K562 (cell line): ENCODE results near the gene HSPE1. TPM values are rescaled to one million over a fixed set of nuclear protein-coding genes. Genes with fewer than 3 reads are reported as not detected.
A peak's percentile ranks its signal among the peaks of the same experiment; 100 is the strongest.

Experiments
- ETV6 ChIP-seq, 3 experiments: fragments of 150-350 bp in 1 of 3; sonication (generic) in 1 of 3; formaldehyde crosslinking in 1 of 3; IDR thresholded peaks; 2 replicates each; pipeline versions ENCODE4 v1.6.1 to v1.8.0; 2014 to 2022; ENCODE audit warnings: borderline replicate concordance in 2 of 3, low read depth in 2 of 3, antibody characterized with exemption in 1 of 3, low read length in 1 of 3, mild to moderate bottlenecking in 1 of 3, missing genetic modification reagents in 1 of 3
- GATAD2B ChIP-seq: fragments of 450-650 bp; IDR thresholded peaks from 2 replicates; pipeline ENCODE4 v1.6.1; 2017; ENCODE audit warnings: mild to moderate bottlenecking, borderline replicate concordance
- GMEB1 ChIP-seq: fragments of 250-450 bp; sonication (Bioruptor Pico); IDR thresholded peaks from 2 replicates; pipeline ENCODE4 v1.4.0; 2020; ENCODE audit warnings: mild to moderate bottlenecking
- HDAC8 ChIP-seq: fragments of 450-650 bp; IDR thresholded peaks from 2 replicates; pipeline ENCODE4 v1.6.1; 2016; ENCODE audit warnings: mild to moderate bottlenecking, missing genetic modification characterization, moderate library complexity, missing compliant biosample characterization
- MAX ChIP-seq: sonication (generic); formaldehyde crosslinking; IDR thresholded peaks from 2 replicates; pipeline ENCODE4 v1.9.0; 2022; ENCODE audit warnings: mild to moderate bottlenecking, missing genetic modification reagents
- NCOA1 ChIP-seq: fragments of 450-650 bp; IDR thresholded peaks from 2 replicates; pipeline ENCODE4 v1.6.1; 2016; ENCODE audit warnings: low read depth
- NONO ChIP-seq, 2 experiments: fragments of 200-400 bp in 1 of 2; fragments of 450-650 bp in 1 of 2; formaldehyde crosslinking in 1 of 2; IDR thresholded peaks; 2 replicates each; pipeline ENCODE4 v1.6.1; 2017; ENCODE audit warnings: low read depth in 2 of 2, mild to moderate bottlenecking in 2 of 2, moderate library complexity in 2 of 2, low read length in 1 of 2
- POLR2A ChIP-seq: fragments of 450-650 bp; conservative IDR thresholded peaks from 2 replicates; pipeline ENCODE4 v1.6.1; 2016
- XRCC5 ChIP-seq: fragments of 200-400 bp; formaldehyde crosslinking; IDR thresholded peaks from 2 replicates; pipeline ENCODE4 v1.6.1; 2017; ENCODE audit warnings: low read depth, mild to moderate bottlenecking, low read length
- ZNF239 ChIP-seq: fragments of 250-450 bp; sonication (Bioruptor Pico); IDR thresholded peaks from 2 replicates; pipeline ENCODE4 v1.4.0; 2020; ENCODE audit warnings: mild to moderate bottlenecking
- ZNF589 ChIP-seq: fragments of 200-800 bp; sonication (Bioruptor generic); IDR thresholded peaks from 2 replicates; pipeline ENCODE4 v1.6.1; 2016; ENCODE audit warnings: low read depth, missing genetic modification characterization, missing compliant biosample characterization
- ZNF740 ChIP-seq, 3 experiments: fragments of 200-800 bp in 1 of 3; sonication (Bioruptor generic) in 1 of 3; sonication (generic) in 1 of 3; formaldehyde crosslinking in 1 of 3; IDR thresholded peaks; 2 replicates each; pipeline versions ENCODE4 v1.6.1 to v1.8.0; 2016 to 2022; ENCODE audit warnings: mild to moderate bottlenecking in 2 of 3, missing compliant biosample characterization in 2 of 3, missing genetic modification characterization in 2 of 3, missing genetic modification reagents in 1 of 3
- polyA plus RNA-seq, 8 experiments: library from polyadenylated mRNA; depleted of rRNA in 4 of 8; stranded (reverse) in 5 of 8; unstranded in 3 of 8; fragments of >200 nt; fragmentation: Nextera tagmentation in 2 of 8; fragmentation: Illumina TruSeq in 1 of 8; extraction: Ambion mirVana in 2 of 8; extraction: Trizol in 1 of 8; gene quantifications; 2 replicates each; pipeline versions ENCODE4 v1.2.1 to v1.2.3, GENCODE V29; 2011 to 2014; ENCODE audit warnings: inconsistent platforms in 1 of 8, missing spikeins in 1 of 8
- total RNA-seq, 7 experiments: library from RNA; depleted of rRNA in 6 of 7; stranded (reverse); fragments of >200 nt in 6 of 7; fragmentation: Illumina TruSeq in 2 of 7; extraction: Trizol in 2 of 7; gene quantifications; 2 replicates each; pipeline versions ENCODE4 v1.2.1 to v1.2.3, GENCODE V29; 2011 to 2021; ENCODE audit warnings: low replicate concordance in 1 of 7
- TF ChIP-seq, protein P1 (sequence below): sonication (generic); formaldehyde crosslinking; IDR thresholded peaks from 2 replicates; pipeline ENCODE4 v1.8.1; 2023; ENCODE audit warnings: mild to moderate bottlenecking, missing genetic modification reagents
- TF ChIP-seq, protein P2 (sequence below): fragments of 450-650 bp; IDR thresholded peaks from 2 replicates; pipeline ENCODE4 v1.6.1; 2016; ENCODE audit warnings: antibody characterized with exemption
- TF ChIP-seq, protein P3 (sequence below): sonication (generic); formaldehyde crosslinking; IDR thresholded peaks from 2 replicates; pipeline ENCODE4 v1.8.0; 2022; ENCODE audit warnings: mild to moderate bottlenecking, missing genetic modification reagents

The HSPE1 gene
- total and polyA plus RNA-seq, 9 of the 15 experiments (the other 6 are each of a cell fraction or from before 2014, with no cell fraction given), result 223 to 1,007 (median 612) TPM

- TF ChIP-seq ETV6 (IDR thresholded peaks at IDR 0.05; ENCODE audit: borderline replicate concordance in 1 of 2, low read depth in 2 of 2, low read length in 1 of 2), result no peak
- TF ChIP-seq ETV6 (CRISPR knock-in tag; IDR thresholded peaks at IDR 0.05; ENCODE audit: borderline replicate concordance), result peak; percentile 35; the same call in 1 of the 2 replicates
- TF ChIP-seq NONO (IDR thresholded peaks at IDR 0.05; ENCODE audit: low read depth in 2 of 2, low read length in 1 of 2), result peak in 1 of 2 experiments; percentile 67; a peak in 2 of 4 replicates
- TF ChIP-seq, protein P1, sequence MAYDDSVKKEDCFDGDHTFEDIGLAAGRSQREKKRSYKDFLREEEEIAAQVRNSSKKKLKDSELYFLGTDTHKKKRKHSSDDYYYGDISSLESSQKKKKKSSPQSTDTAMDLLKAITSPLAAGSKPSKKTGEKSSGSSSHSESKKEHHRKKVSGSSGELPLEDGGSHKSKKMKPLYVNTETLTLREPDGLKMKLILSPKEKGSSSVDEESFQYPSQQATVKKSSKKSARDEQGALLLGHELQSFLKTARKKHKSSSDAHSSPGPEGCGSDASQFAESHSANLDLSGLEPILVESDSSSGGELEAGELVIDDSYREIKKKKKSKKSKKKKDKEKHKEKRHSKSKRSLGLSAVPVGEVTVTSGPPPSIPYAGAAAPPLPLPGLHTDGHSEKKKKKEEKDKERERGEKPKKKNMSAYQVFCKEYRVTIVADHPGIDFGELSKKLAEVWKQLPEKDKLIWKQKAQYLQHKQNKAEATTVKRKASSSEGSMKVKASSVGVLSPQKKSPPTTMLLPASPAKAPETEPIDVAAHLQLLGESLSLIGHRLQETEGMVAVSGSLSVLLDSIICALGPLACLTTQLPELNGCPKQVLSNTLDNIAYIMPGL (CRISPR knock-in tag), result peak; percentile 46; the same call in 1 of the 2 replicates
- TF ChIP-seq POLR2A, result peak; percentile 85
- TF ChIP-seq, protein P2, sequence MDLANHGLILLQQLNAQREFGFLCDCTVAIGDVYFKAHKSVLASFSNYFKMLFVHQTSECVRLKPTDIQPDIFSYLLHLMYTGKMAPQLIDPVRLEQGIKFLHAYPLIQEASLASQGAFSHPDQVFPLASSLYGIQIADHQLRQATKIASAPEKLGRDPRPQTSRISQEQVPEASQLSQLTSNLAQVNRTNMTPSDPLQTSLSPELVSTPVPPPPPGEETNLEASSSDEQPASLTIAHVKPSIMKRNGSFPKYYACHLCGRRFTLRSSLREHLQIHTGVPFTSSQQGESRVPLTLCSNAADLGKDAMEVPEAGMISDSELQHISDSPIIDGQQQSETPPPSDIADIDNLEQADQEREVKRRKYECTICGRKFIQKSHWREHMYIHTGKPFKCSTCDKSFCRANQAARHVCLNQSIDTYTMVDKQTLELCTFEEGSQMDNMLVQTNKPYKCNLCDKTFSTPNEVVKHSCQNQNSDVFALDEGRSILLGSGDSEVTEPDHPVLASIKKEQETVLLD, result peak; percentile 98
- TF ChIP-seq XRCC5, result peak; percentile 82
- peak; percentile 100 for TF ChIP-seq GMEB1 (CRISPR knock-in tag)
- TF ChIP-seq MAX (CRISPR knock-in tag), result peak; percentile 80
- 0 out of 2 replicates have a peak, but pooled peaks have one; percentile 13 for TF ChIP-seq ZNF239 (CRISPR knock-in tag)
- TF ChIP-seq NCOA1, result peak; percentile 64; the same call in 1 of the 2 replicates
- TF ChIP-seq, protein P3, sequence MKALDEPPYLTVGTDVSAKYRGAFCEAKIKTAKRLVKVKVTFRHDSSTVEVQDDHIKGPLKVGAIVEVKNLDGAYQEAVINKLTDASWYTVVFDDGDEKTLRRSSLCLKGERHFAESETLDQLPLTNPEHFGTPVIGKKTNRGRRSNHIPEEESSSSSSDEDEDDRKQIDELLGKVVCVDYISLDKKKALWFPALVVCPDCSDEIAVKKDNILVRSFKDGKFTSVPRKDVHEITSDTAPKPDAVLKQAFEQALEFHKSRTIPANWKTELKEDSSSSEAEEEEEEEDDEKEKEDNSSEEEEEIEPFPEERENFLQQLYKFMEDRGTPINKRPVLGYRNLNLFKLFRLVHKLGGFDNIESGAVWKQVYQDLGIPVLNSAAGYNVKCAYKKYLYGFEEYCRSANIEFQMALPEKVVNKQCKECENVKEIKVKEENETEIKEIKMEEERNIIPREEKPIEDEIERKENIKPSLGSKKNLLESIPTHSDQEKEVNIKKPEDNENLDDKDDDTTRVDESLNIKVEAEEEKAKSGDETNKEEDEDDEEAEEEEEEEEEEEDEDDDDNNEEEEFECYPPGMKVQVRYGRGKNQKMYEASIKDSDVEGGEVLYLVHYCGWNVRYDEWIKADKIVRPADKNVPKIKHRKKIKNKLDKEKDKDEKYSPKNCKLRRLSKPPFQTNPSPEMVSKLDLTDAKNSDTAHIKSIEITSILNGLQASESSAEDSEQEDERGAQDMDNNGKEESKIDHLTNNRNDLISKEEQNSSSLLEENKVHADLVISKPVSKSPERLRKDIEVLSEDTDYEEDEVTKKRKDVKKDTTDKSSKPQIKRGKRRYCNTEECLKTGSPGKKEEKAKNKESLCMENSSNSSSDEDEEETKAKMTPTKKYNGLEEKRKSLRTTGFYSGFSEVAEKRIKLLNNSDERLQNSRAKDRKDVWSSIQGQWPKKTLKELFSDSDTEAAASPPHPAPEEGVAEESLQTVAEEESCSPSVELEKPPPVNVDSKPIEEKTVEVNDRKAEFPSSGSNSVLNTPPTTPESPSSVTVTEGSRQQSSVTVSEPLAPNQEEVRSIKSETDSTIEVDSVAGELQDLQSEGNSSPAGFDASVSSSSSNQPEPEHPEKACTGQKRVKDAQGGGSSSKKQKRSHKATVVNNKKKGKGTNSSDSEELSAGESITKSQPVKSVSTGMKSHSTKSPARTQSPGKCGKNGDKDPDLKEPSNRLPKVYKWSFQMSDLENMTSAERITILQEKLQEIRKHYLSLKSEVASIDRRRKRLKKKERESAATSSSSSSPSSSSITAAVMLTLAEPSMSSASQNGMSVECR (CRISPR knock-in tag), result peak; percentile 82
- no peak for TF ChIP-seq HDAC8 (tag)
- no peak for TF ChIP-seq ZNF740 (CRISPR knock-in tag; IDR thresholded peaks at IDR 0.05)
- no peak for TF ChIP-seq ZNF740 (tag; IDR thresholded peaks at IDR 0.05)
- TF ChIP-seq GATAD2B, result peak; percentile 78; the same call in 1 of the 2 replicates
- TF ChIP-seq ZNF589 (CRISPR knock-in tag), result no peak
These were observed 15.7 kb downstream of the HSPE1 start, which contains the start of gene MOB4 (continued) for GRCh38 chr2:197515739-197516392.
